ENCODE data around the gene IP6K2. TPM values are rescaled to one million over a fixed set of nuclear protein-coding genes. Genes with fewer than 3 reads are reported as not detected.

IP6K2 gene
- total and polyA plus RNA-seq, 2 of the 13 experiments (the other 11 are each of a cell fraction or from before 2014, with no cell fraction given) = 85.5 to 112 TPM

DNA sequence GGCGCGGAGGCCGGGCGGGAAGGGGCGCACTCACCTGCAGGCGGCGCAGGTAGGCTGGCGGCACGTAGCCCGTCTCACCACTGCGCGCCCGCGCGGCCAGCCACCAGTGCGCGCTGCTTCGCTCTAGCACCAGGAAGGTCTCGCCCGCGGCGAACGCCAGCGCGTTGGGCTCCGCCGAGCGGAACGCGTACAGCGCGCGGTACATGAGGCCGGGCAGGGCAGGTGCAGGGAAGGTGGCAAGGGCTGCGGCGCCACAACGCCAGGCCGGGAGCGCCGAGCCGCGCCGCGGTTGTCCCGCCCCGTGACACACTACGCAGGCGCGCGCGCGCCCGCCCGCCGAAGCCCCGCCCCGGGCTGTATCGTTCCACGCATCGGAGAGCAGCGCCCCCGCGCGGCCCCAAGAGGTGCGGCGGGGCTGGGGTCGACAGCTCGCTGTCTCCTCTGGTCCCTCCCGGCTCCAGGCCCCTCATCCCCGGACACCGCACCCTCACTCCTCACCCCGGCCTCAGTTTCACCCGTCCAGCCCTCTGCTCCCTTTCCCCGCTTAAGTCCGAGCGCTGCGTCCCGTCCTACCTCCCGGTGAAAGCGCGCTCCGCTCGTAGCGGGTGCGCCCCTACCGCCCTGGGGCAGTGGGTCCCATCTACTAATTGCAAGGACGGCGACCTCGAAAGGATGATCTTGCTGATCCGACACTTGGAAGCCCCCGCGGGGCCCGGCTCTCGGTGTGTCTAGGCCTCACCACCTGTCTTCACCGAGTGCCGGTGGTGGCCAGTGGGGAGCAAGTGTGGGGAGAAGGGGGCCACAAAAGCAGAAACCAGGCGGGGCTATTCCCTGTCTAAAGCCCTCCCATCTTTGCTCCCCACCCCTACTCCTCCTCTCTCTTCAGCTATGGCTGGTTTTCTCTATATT lies 31.2 kb downstream of the IP6K2 start, which contains the start of gene NCKIPSD (continued):
- TF ChIP-seq, protein P1, sequence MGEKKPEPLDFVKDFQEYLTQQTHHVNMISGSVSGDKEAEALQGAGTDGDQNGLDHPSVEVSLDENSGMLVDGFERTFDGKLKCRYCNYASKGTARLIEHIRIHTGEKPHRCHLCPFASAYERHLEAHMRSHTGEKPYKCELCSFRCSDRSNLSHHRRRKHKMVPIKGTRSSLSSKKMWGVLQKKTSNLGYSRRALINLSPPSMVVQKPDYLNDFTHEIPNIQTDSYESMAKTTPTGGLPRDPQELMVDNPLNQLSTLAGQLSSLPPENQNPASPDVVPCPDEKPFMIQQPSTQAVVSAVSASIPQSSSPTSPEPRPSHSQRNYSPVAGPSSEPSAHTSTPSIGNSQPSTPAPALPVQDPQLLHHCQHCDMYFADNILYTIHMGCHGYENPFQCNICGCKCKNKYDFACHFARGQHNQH (CRISPR knock-in tag; IDR thresholded peaks at IDR 0.05) = no peak; the same call in 1 of the 2 replicates
- TF ChIP-seq, protein P2, sequence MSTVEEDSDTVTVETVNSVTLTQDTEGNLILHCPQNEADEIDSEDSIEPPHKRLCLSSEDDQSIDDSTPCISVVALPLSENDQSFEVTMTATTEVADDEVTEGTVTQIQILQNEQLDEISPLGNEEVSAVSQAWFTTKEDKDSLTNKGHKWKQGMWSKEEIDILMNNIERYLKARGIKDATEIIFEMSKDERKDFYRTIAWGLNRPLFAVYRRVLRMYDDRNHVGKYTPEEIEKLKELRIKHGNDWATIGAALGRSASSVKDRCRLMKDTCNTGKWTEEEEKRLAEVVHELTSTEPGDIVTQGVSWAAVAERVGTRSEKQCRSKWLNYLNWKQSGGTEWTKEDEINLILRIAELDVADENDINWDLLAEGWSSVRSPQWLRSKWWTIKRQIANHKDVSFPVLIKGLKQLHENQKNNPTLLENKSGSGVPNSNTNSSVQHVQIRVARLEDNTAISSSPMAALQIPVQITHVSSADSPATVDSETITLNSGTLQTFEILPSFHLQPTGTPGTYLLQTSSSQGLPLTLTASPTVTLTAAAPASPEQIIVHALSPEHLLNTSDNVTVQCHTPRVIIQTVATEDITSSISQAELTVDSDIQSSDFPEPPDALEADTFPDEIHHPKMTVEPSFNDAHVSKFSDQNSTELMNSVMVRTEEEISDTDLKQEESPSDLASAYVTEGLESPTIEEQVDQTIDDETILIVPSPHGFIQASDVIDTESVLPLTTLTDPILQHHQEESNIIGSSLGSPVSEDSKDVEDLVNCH (CRISPR knock-in tag; IDR thresholded peaks at IDR 0.05) = no peak
- TF ChIP-seq ZSCAN21 (CRISPR knock-in tag; IDR thresholded peaks at IDR 0.05; ENCODE audit: borderline replicate concordance) (peak; percentile 84; the same call in 1 of the 2 replicates), HOXD1 (CRISPR knock-in tag; IDR thresholded peaks at IDR 0.05) (no peak), SMAD9 (CRISPR knock-in tag; IDR thresholded peaks at IDR 0.05) (no peak), ZNF556 (CRISPR knock-in tag; IDR thresholded peaks at IDR 0.05; ENCODE audit: borderline replicate concordance) (peak; percentile 99), HIVEP1 (CRISPR knock-in tag; IDR thresholded peaks at IDR 0.05) (0 out of 2 replicates have a peak, but pooled peaks have one; percentile 58), HOXA5 (CRISPR knock-in tag; IDR thresholded peaks at IDR 0.05) (no peak), TGIF2 (CRISPR knock-in tag; IDR thresholded peaks at IDR 0.05) (no peak), RXRB (CRISPR knock-in tag; IDR thresholded peaks at IDR 0.05; ENCODE audit: borderline replicate concordance) (peak; percentile 49)
- TF ChIP-seq, protein P3, sequence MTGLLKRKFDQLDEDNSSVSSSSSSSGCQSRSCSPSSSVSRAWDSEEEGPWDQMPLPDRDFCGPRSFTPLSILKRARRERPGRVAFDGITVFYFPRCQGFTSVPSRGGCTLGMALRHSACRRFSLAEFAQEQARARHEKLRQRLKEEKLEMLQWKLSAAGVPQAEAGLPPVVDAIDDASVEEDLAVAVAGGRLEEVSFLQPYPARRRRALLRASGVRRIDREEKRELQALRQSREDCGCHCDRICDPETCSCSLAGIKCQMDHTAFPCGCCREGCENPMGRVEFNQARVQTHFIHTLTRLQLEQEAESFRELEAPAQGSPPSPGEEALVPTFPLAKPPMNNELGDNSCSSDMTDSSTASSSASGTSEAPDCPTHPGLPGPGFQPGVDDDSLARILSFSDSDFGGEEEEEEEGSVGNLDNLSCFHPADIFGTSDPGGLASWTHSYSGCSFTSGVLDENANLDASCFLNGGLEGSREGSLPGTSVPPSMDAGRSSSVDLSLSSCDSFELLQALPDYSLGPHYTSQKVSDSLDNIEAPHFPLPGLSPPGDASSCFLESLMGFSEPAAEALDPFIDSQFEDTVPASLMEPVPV (CRISPR knock-in tag; IDR thresholded peaks at IDR 0.05) = peak; percentile 29; the same call in 1 of the 2 replicates
- TF ChIP-seq, protein P4, sequence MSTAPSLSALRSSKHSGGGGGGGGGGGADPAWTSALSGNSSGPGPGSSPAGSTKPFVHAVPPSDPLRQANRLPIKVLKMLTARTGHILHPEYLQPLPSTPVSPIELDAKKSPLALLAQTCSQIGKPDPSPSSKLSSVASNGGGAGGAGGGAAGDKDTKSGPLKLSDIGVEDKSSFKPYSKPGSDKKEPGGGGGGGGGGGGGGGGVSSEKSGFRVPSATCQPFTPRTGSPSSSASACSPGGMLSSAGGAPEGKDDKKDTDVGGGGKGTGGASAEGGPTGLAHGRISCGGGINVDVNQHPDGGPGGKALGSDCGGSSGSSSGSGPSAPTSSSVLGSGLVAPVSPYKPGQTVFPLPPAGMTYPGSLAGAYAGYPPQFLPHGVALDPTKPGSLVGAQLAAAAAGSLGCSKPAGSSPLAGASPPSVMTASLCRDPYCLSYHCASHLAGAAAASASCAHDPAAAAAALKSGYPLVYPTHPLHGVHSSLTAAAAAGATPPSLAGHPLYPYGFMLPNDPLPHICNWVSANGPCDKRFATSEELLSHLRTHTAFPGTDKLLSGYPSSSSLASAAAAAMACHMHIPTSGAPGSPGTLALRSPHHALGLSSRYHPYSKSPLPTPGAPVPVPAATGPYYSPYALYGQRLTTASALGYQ (CRISPR knock-in tag; IDR thresholded peaks at IDR 0.05) = no peak
- TF ChIP-seq, protein P5, sequence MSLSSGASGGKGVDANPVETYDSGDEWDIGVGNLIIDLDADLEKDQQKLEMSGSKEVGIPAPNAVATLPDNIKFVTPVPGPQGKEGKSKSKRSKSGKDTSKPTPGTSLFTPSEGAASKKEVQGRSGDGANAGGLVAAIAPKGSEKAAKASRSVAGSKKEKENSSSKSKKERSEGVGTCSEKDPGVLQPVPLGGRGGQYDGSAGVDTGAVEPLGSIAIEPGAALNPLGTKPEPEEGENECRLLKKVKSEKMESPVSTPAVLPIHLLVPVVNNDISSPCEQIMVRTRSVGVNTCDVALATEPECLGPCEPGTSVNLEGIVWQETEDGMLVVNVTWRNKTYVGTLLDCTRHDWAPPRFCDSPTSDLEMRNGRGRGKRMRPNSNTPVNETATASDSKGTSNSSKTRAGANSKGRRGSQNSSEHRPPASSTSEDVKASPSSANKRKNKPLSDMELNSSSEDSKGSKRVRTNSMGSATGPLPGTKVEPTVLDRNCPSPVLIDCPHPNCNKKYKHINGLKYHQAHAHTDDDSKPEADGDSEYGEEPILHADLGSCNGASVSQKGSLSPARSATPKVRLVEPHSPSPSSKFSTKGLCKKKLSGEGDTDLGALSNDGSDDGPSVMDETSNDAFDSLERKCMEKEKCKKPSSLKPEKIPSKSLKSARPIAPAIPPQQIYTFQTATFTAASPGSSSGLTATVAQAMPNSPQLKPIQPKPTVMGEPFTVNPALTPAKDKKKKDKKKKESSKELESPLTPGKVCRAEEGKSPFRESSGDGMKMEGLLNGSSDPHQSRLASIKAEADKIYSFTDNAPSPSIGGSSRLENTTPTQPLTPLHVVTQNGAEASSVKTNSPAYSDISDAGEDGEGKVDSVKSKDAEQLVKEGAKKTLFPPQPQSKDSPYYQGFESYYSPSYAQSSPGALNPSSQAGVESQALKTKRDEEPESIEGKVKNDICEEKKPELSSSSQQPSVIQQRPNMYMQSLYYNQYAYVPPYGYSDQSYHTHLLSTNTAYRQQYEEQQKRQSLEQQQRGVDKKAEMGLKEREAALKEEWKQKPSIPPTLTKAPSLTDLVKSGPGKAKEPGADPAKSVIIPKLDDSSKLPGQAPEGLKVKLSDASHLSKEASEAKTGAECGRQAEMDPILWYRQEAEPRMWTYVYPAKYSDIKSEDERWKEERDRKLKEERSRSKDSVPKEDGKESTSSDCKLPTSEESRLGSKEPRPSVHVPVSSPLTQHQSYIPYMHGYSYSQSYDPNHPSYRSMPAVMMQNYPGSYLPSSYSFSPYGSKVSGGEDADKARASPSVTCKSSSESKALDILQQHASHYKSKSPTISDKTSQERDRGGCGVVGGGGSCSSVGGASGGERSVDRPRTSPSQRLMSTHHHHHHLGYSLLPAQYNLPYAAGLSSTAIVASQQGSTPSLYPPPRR (CRISPR knock-in tag; IDR thresholded peaks at IDR 0.05; ENCODE audit: borderline replicate concordance) = no peak; the same call in 1 of the 2 replicates
- TF ChIP-seq, protein P6, sequence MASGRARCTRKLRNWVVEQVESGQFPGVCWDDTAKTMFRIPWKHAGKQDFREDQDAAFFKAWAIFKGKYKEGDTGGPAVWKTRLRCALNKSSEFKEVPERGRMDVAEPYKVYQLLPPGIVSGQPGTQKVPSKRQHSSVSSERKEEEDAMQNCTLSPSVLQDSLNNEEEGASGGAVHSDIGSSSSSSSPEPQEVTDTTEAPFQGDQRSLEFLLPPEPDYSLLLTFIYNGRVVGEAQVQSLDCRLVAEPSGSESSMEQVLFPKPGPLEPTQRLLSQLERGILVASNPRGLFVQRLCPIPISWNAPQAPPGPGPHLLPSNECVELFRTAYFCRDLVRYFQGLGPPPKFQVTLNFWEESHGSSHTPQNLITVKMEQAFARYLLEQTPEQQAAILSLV (CRISPR knock-in tag; IDR thresholded peaks at IDR 0.05; ENCODE audit: borderline replicate concordance) = peak; percentile 95

All from HepG2 (cell line).